RWPE2 (cell line): ENCODE measurements around the gene PFAS.

Experiments used
- ATAC-seq: fragments of 200-7000 bp; cut with Tn5 transposase; 3 replicates; pipeline ENCODE4 v1.9.1; 2021; ENCODE audit warnings: low read depth
- DNase-seq: peaks from one replicate; pipeline ENCODE4 v3.0.0-alpha.2; 2020; ENCODE audit warnings: low spot score
- H3K27ac ChIP-seq: fragments of 450-650 bp; 2 replicates; pipeline ENCODE4 v1.5.1; 2017; ENCODE audit warnings: mild to moderate bottlenecking; ENCODE audit not compliant: poor library complexity, severe bottlenecking
- H3K27me3 ChIP-seq: fragments of 250-450 bp; sonication (Bioruptor Pico); 2 replicates; pipeline ENCODE4 v1.5.1; 2021; ENCODE audit warnings: mild to moderate bottlenecking, moderate library complexity; ENCODE audit not compliant: insufficient read depth, poor library complexity, severe bottlenecking
- H3K36me3 ChIP-seq: fragments of 250-450 bp; sonication (Bioruptor Pico); 2 replicates; pipeline ENCODE4 v1.5.1; 2020; ENCODE audit warnings: low read depth, mild to moderate bottlenecking, moderate library complexity
- H3K4me1 ChIP-seq: fragments of 250-450 bp; sonication (Bioruptor Pico); 2 replicates; pipeline ENCODE4 v1.5.1; 2021; ENCODE audit warnings: mild to moderate bottlenecking, moderate library complexity; ENCODE audit not compliant: insufficient read depth, poor library complexity, severe bottlenecking
- H3K4me3 ChIP-seq: fragments of 250-450 bp; sonication (Bioruptor Pico); 2 replicates; pipeline ENCODE4 v1.5.1; 2021; ENCODE audit warnings: mild to moderate bottlenecking, moderate library complexity; ENCODE audit not compliant: severe bottlenecking
- H3K9me3 ChIP-seq: fragments of 250-450 bp; sonication (Bioruptor Pico); 2 replicates; pipeline ENCODE4 v1.5.1; 2021; ENCODE audit warnings: mild to moderate bottlenecking, moderate library complexity; ENCODE audit not compliant: severe bottlenecking
- CTCF ChIP-seq: fragments of 450-650 bp; IDR thresholded peaks from one replicate; pipeline ENCODE4 v1.5.1; 2017; ENCODE audit warnings: mild to moderate bottlenecking, moderate library complexity; ENCODE audit not compliant: poor library complexity, severe bottlenecking

Gene PFAS

DNA sequence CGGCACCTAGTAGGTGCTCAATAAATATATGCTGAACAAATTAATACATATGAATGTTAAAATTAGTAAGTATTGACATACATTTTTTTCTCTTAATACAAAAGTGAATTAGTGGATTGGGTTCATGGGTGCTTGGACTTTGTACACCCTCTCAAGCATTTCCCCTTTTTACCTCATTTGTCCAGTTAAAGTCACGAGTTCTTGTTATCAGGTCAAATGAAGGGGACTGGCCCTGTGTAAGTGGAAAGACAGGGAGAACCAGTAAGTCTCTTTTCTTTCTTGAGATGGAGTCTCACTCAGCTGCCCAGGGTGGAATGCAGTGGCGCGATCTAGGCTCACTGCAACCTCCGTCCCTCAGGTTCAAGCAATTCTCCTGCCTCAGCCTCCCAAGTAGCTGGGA is 25.7 kb downstream of the PFAS start:
- DNase-seq (no peak), ATAC-seq (no peak)
- Histone ChIP-seq H3K27me3 (no peaks in the 10 kb centered on the region), H3K4me3 (no peak overlapping the region), H3K27ac (no peak overlapping the region), H3K36me3 (no peaks in the 10 kb centered on the region), H3K4me1 (no peaks in the 10 kb centered on the region), H3K9me3 (no peaks in the 10 kb centered on the region)
- no peak for TF ChIP-seq CTCF

DNA sequence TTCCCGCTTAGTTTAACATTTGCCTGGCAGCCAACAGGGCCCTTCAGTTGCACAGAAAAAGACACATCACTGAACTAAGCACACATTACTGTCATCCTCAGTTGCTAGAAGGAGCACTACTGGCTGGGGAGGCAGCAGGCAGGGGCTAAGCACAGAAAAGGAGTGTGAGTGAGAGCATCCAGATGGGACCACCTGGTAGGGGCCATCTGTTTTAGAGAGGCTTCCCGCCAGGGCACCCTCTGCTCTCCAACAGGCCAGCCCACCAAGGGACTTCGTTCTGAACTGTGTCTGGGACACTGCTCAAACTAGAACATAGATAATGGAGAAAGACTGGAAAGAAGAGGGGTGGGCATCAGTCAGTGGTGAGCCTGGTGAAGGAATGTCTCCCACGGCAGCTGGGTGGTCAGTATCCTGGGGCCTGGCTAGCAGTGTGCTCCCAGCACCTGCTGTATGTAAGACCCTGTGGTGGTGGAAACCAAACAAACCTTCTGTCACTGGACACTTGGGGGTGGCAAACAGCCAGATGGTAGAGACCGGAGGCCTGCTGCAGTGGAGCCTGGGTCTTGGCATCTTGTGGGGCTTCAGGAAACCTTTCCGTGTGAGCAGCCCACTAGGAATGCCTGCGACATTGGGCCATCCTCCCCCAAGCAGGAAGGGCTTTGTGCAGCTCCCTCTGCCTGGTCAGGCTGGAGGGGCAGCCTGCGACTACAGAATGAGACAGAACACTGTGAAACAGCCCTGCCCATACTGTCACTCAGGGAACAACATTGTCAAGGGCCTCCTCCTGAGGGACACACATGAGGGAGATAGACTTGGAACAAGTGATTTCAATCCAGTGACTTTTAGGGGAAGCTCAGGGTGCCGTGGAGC is 26.6 kb downstream of the PFAS start:
- Histone ChIP-seq H3K27me3 (no peaks in the 10 kb centered on the region), H3K36me3 (no peaks in the 10 kb centered on the region), H3K9me3 (no peaks in the 10 kb centered on the region), H3K4me1 (no peaks in the 10 kb centered on the region), H3K4me3 (no peak overlapping the region), H3K27ac (no peak overlapping the region)
- no peak for TF ChIP-seq CTCF
- ATAC-seq (no peak; the same call in 2 of the 3 replicates), DNase-seq (no peak)

DNA sequence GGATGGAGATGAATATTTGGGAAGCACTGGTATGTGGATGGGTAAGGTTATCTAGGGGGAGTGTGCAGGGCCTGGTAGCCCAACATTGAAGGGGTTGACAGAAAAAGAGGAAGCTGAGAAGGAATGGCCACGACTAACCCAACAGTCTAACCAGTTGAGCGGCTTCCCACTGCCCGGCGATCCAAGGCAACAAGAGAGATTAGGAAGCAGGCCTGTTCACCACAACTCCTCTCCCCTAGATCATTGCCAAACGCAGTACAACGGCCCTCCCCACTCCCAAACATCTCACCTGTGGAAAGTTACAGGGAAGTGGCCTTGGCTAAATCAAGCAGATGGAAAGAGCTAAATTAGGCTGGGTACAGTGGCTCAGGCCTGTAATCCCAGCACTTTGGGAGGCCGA is 28.2 kb downstream of the PFAS start:
- no peaks in the 10 kb centered on the region for H3K36me3 ChIP-seq
- no peaks in the 10 kb centered on the region for H3K27me3 ChIP-seq
- no peak for TF ChIP-seq CTCF
- no peaks in the 10 kb centered on the region for H3K4me1 ChIP-seq
- no peak overlapping the region for H3K27ac ChIP-seq
- H3K9me3 ChIP-seq: no peaks in the 10 kb centered on the region
- no peak overlapping the region for H3K4me3 ChIP-seq
- no peak for ATAC-seq
- DNase-seq: no peak

- Histone ChIP-seq H3K9me3 (no peaks in the 10 kb centered on the region), H3K36me3 (no peaks in the 10 kb centered on the region), H3K27ac (no peak overlapping the region), H3K4me3 (no peak overlapping the region), H3K4me1 (no peaks in the 10 kb centered on the region), H3K27me3 (no peaks in the 10 kb centered on the region)
- ATAC-seq: no peak
- DNase-seq: no peak
- no peak for TF ChIP-seq CTCF
Observed at GRCh38 chr17:8282345-8282744, 33.3 kb downstream of the PFAS start.

GRCh38 chr17:8283356-8283755 is 34.3 kb downstream of the PFAS start:
- Histone ChIP-seq H3K4me1 (peaks cover 4% of the 10 kb centered on the region), H3K27me3 (no peaks in the 10 kb centered on the region), H3K36me3 (no peaks in the 10 kb centered on the region), H3K27ac (no peak overlapping the region), H3K9me3 (no peaks in the 10 kb centered on the region), H3K4me3 (no peak overlapping the region)
- no peak for TF ChIP-seq CTCF
- no peak for DNase-seq
- no peak for ATAC-seq
